CD14-positive monocyte (primary cell): Measurements from ENCODE around the gene HOXD11. TPM values are rescaled to one million over a fixed set of nuclear protein-coding genes. Genes with fewer than 3 reads are reported as not detected.

Source experiments
- DNase-seq, 3 donors: peaks; one replicate each; pipeline ENCODE4 v3.0.0-alpha.2; 2011 to 2022
- H2AFZ ChIP-seq: 2 replicates; pipeline ENCODE4 v1.6.0; 2012; ENCODE audit warnings: mild to moderate bottlenecking, low read depth, low read length, inconsistent platforms; ENCODE audit not compliant: insufficient read depth, poor library complexity, severe bottlenecking
- H3K27ac ChIP-seq, 2 donors: 1 replicate in 1 of 2; 2 replicates in 1 of 2; pipeline ENCODE4 v1.5.1; 2012 to 2013; ENCODE audit warnings: low read length in 2 of 2, control low read depth in 1 of 2, inconsistent platforms in 1 of 2, low read depth in 1 of 2, mild to moderate bottlenecking in 1 of 2
- H3K27me3 ChIP-seq, 2 donors: one replicate each; pipeline versions ENCODE4 v1.6.0 to v1.6.1; 2011 to 2013; ENCODE audit warnings: low read length in 2 of 2; ENCODE audit not compliant: control insufficient read depth in 2 of 2, insufficient read depth in 2 of 2
- H3K36me3 ChIP-seq, 2 donors: replicated peaks in 1 of 2; 1 replicate in 1 of 2; 2 replicates in 1 of 2; pipeline versions ENCODE4 v1.5.1 to v1.6.1; 2012 to 2013; ENCODE audit warnings: low read length in 2 of 2, control low read depth in 1 of 2, inconsistent platforms in 1 of 2, mild to moderate bottlenecking in 1 of 2; ENCODE audit not compliant: insufficient read depth in 2 of 2, control insufficient read depth in 1 of 2
- H3K4me1 ChIP-seq, 2 donors: 1 replicate in 1 of 2; 2 replicates in 1 of 2; pipeline versions ENCODE4 v1.5.1 to v1.6.1; 2012 to 2013; ENCODE audit warnings: low read length in 2 of 2, control low read depth in 1 of 2, inconsistent platforms in 1 of 2, mild to moderate bottlenecking in 1 of 2, moderate library complexity in 1 of 2; ENCODE audit not compliant: insufficient read depth in 2 of 2, control insufficient read depth in 1 of 2
- H3K4me2 ChIP-seq: replicated peaks from 2 replicates; pipeline ENCODE3; 2012; ENCODE audit warnings: low read length, moderate library complexity, mild to moderate bottlenecking; ENCODE audit not compliant: poor library complexity, severe bottlenecking; ENCODE audit errors: extremely low read depth
- H3K4me3 ChIP-seq, 3 experiments: fragments of 200-600 bp in 1 of 3; sonication (generic) in 1 of 3; replicated peaks in 1 of 3; 1 replicate in 2 of 3; 2 replicates in 1 of 3; pipeline ENCODE4 v1.5.1; 2011 to 2013; ENCODE audit warnings: low read length in 3 of 3, mild to moderate bottlenecking in 3 of 3, control low read depth in 2 of 3, low read depth in 2 of 3, inconsistent platforms in 1 of 3, moderate library complexity in 1 of 3
- H3K79me2 ChIP-seq: 2 replicates; pipeline ENCODE4 v1.6.0; 2012; ENCODE audit warnings: mild to moderate bottlenecking, control low read depth, inconsistent platforms, low read length, moderate library complexity; ENCODE audit not compliant: insufficient read depth
- H3K9ac ChIP-seq: 2 replicates; pipeline ENCODE4 v1.6.0; 2017; ENCODE audit warnings: low read length, mild to moderate bottlenecking; ENCODE audit not compliant: insufficient read depth, poor library complexity, severe bottlenecking
- H3K9me3 ChIP-seq, 2 donors: replicated peaks in 1 of 2; 1 replicate in 1 of 2; 2 replicates in 1 of 2; pipeline versions ENCODE4 v1.5.1 to v1.6.1; 2012 to 2013; ENCODE audit warnings: low read length in 2 of 2, control low read depth in 1 of 2; ENCODE audit not compliant: control insufficient read depth in 1 of 2, insufficient read depth in 1 of 2
- H4K20me1 ChIP-seq: 2 replicates; pipeline ENCODE4 v1.6.0; 2012; ENCODE audit warnings: mild to moderate bottlenecking, low read length, control low read depth, moderate library complexity; ENCODE audit not compliant: insufficient read depth
- H3K27ac Mint-ChIP-seq, 7 donors: one replicate each; pipeline ENCODE4 v1.8.0; 2020; ENCODE audit warnings: mild to moderate bottlenecking in 7 of 7, mixed read lengths in 7 of 7, moderate library complexity in 6 of 7, inconsistent platforms in 2 of 7
- H3K27me3 Mint-ChIP-seq, 3 donors: one replicate each; pipeline ENCODE4 v1.8.0; 2021 to 2022; ENCODE audit warnings: low read depth in 3 of 3, mild to moderate bottlenecking in 3 of 3, mixed read lengths in 3 of 3, moderate library complexity in 3 of 3, inconsistent platforms in 1 of 3
- H3K36me3 Mint-ChIP-seq, 2 donors: one replicate each; pipeline ENCODE4 v1.8.0; 2020; ENCODE audit warnings: mixed read lengths in 2 of 2, inconsistent platforms in 1 of 2, mild to moderate bottlenecking in 1 of 2
- H3K4me1 Mint-ChIP-seq: one replicate; pipeline ENCODE4 v1.8.0; 2020; ENCODE audit warnings: mild to moderate bottlenecking, mixed read lengths
- H3K4me3 Mint-ChIP-seq, 2 donors: one replicate each; pipeline ENCODE4 v1.8.0; 2020; ENCODE audit warnings: mild to moderate bottlenecking in 2 of 2, mixed read lengths in 2 of 2, moderate library complexity in 1 of 2
- H3K9me3 Mint-ChIP-seq, 7 donors: one replicate each; pipeline ENCODE4 v1.8.0; 2020 to 2022; ENCODE audit warnings: mixed read lengths in 7 of 7, mild to moderate bottlenecking in 6 of 7, moderate library complexity in 6 of 7, inconsistent platforms in 2 of 7
- WGBS: methylation state at CpG from one replicate; pipeline ENCODE4 v1.1.5; 2013; ENCODE audit warnings: missing lambda C conversion rate; ENCODE audit not compliant: insufficient coverage; 5-methylcytosine and 5-hydroxymethylcytosine counted together
- intact Hi-C, 2 donors: fragments of 100-400 bp; cut with micrococcal nuclease; formaldehyde crosslinking; loops; one replicate each; pipeline versions ENCODE4 v1.15.0 to v1.15.1; 2023
- polyA plus RNA-seq, 3 donors: library from polyadenylated mRNA; depleted of rRNA in 1 of 3; unstranded in 2 of 3; stranded (reverse) in 1 of 3; fragments of 300-500 nt in 2 of 3; fragments of >200 nt in 1 of 3; fragmentation: Illumina TruSeq in 2 of 3; gene quantifications; 1 replicate in 2 of 3; 2 replicates in 1 of 3; pipeline ENCODE4 v1.2.3, GENCODE V29; 2012 to 2021
- TF ChIP-seq, protein P1 (sequence below): fragments of 200-600 bp; IDR thresholded peaks from one replicate; pipeline ENCODE4 v1.8.0; 2022; ENCODE audit warnings: antibody characterized with exemption, mild to moderate bottlenecking

HOXD11 gene
- polyA plus RNA-seq, 3 donors, result not detected

DNA sequence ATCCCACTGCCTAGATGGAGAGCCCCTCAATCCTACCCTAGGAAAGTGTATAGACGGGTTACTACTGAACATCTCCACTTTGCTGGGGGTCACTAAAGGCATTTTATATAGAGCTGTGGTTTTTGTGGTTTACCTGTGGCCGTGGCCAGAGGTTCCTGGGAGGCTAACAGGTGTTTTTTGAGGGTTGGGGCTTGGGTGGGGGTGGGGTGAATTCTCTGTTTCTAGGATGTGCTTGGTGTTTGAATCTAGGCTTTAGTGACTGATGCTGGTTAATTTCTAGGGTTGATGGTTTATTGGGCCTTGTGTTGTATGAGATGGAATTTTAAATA lies 30.1 kb downstream of the HOXD11 start:
- Histone ChIP-seq H3K4me2 (no peak overlapping the region), H3K27ac (no peak overlapping the region), H3K4me3 (no peak overlapping the region), H3K9ac (no peak overlapping the region), H3K27me3 (peaks cover 99% of the 10 kb centered on the region in 2 donors), H2AFZ (no peak overlapping the region), H3K36me3 (no peaks in the 10 kb centered on the region), H3K79me2 (no peaks in the 10 kb centered on the region), H3K9me3 (peaks cover 7 to 57% of the 10 kb centered on the region in 2 donors), H3K4me1 (peaks cover 20 to 23% of the 10 kb centered on the region in 2 donors), H4K20me1 (no peaks in the 10 kb centered on the region)
- no peak for DNase-seq
- Mint-ChIP-seq H3K27me3 (peaks cover 94 to 100% (median 95%) of the 10 kb centered on the region in 3 donors), H3K27ac (no peak overlapping the region), H3K36me3 (peaks cover 0 to 10% of the 10 kb centered on the region in 2 donors), H3K4me3 (peak overlapping the region in 1 of 2 donors; percentile 68), H3K9me3 (peaks cover 0 to 39% (median 28%) of the 10 kb centered on the region in 7 donors), H3K4me1 (peaks cover 35% of the 10 kb centered on the region)
- intact Hi-C loops, result no loop called here
- TF ChIP-seq, protein P1, sequence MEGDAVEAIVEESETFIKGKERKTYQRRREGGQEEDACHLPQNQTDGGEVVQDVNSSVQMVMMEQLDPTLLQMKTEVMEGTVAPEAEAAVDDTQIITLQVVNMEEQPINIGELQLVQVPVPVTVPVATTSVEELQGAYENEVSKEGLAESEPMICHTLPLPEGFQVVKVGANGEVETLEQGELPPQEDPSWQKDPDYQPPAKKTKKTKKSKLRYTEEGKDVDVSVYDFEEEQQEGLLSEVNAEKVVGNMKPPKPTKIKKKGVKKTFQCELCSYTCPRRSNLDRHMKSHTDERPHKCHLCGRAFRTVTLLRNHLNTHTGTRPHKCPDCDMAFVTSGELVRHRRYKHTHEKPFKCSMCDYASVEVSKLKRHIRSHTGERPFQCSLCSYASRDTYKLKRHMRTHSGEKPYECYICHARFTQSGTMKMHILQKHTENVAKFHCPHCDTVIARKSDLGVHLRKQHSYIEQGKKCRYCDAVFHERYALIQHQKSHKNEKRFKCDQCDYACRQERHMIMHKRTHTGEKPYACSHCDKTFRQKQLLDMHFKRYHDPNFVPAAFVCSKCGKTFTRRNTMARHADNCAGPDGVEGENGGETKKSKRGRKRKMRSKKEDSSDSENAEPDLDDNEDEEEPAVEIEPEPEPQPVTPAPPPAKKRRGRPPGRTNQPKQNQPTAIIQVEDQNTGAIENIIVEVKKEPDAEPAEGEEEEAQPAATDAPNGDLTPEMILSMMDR, result no peak
- 0% methylated on average over 1 of the region's 2 CpGs for WGBS

DNA sequence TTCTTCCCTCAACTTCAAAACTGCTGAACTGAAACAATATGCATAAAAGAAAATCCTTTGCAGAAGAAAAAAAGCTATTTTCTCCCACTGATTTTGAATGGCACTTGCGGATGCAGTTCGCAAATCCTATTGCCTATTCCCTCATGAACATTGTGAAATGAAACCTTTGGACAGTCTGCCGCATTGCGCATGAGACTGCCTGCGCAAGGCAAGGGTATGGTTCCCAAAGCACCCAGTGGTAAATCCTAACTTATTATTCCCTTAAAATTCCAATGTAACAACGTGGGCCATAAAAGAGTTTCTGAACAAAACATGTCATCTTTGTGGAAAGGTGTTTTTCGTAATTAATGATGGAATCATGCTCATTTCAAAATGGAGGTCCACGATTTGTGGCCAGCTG lies 30.8 kb downstream of the HOXD11 start:
- peaks cover 31% of the 10 kb centered on the region for H3K4me1 Mint-ChIP-seq
- H2AFZ ChIP-seq, result no peak overlapping the region
- peaks cover 17 to 19% of the 10 kb centered on the region in 2 donors for H3K4me1 ChIP-seq
- peaks cover 99% of the 10 kb centered on the region in 2 donors for H3K27me3 ChIP-seq
- peaks cover 0 to 10% of the 10 kb centered on the region in 2 donors for H3K36me3 Mint-ChIP-seq
- intact Hi-C loops, result no loop called here
- H4K20me1 ChIP-seq, result no peaks in the 10 kb centered on the region
- H3K27me3 Mint-ChIP-seq, result peaks cover 93 to 100% (median 94%) of the 10 kb centered on the region in 3 donors
- TF ChIP-seq, protein P1, result no peak
- no peak overlapping the region for H3K27ac Mint-ChIP-seq
- H3K4me3 ChIP-seq, result no peak overlapping the region
- H3K9me3 ChIP-seq, result peaks cover 7 to 50% of the 10 kb centered on the region in 2 donors
- no peaks in the 10 kb centered on the region for H3K36me3 ChIP-seq
- H3K4me2 ChIP-seq, result no peak overlapping the region
- H3K9me3 Mint-ChIP-seq, result peaks cover 0 to 35% (median 26%) of the 10 kb centered on the region in 7 donors
- H3K27ac ChIP-seq, result no peak overlapping the region
- no peak overlapping the region for H3K9ac ChIP-seq
- WGBS, result 42% methylated on average over 2 of the region's 8 CpGs
- no peak for DNase-seq
- H3K79me2 ChIP-seq, result no peaks in the 10 kb centered on the region
- H3K4me3 Mint-ChIP-seq, result peak overlapping the region in 1 of 2 donors; percentile 68
